Stimulated activated CD8-positive, alpha-beta memory T cell treated with anti-CD3 and anti-CD28 coated beads, Interleukin-7, amount 100 ng/mL, for 4 hours (primary cell): ENCODE results near the gene UBE2E1.
"Not testable (repeated sequence)": the region's sequence is repeated elsewhere in the genome, so short reads cannot be mapped to it uniquely, and the experiment has no call there.

Source experiments
- DNase-seq, 2 donors: peaks; one replicate each; pipeline ENCODE4 v3.0.0-alpha.2; 2020; ENCODE audit warnings: low read depth in 2 of 2

The UBE2E1 gene

DNA sequence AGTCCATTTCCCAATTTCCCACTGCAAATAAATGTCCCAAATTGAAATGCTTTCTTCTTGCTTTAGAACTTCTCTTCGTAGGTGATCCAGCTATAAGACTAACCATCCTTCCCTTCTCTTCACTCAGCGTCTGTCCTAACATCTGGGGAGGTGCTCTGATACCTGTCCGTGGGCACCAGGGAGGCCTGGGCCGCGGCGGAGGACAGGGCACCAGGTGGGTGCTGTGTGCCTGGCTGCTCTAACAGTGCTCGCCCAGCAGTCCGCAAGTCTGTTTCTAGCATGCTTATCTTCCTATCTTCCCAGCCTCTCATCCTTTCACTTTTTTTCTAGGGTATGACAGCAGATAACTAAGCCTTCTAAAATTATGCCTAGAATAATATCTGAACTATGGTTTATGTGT lies 73.7 kb downstream of the UBE2E1 start:
- DNase-seq, result no peak

DNA sequence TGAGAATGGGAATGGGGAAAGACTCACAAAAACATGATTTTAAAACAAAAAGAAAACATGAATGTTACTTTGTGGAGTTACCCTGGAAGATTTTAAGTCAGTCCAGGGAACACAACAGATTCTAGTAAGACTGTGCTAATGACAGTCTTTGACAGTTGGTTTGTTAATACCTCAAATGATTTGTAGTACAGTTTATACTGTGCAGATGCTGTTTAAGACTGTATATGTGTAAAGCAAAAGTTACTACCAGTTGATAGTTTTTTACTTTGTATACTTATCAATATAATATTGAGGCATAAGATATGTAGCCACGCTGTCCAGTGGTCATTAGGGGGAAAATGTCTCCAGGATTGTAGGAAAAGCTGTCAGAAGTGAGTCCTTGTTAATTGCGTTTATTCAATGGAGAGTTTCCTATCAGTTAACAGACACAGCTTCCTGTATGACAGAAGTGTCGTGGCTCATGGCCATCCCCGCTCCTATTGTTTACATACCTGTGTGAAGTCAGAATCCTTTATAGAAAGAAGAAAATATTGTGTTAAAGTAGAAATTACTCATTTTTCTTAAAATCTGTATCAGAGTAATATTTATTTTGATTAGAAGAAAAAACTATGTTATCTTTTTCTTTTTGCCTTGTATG lies 75.1 kb downstream of the UBE2E1 start:
- DNase-seq, result no peak

DNA sequence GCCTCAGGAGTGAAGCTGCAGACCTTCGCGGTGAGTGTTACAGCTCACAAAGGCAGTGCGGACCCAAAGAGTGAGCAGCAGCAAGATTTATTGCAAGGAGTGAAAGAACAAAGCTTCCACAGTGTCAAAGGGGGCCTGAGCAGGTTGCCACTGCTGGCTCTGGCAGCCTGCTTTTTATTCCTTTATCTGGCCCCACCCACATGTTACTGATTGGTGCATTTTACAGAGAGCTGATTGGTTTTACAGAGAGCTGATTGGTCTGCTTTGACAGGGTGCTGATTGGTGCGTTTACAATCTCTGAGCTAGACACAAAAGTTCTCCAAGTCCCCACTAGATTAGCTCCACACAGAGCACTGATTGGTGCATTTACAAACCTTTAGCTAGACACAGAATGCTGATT lies 76.2 kb downstream of the UBE2E1 start:
- DNase-seq, result not testable (repeated sequence)

DNA sequence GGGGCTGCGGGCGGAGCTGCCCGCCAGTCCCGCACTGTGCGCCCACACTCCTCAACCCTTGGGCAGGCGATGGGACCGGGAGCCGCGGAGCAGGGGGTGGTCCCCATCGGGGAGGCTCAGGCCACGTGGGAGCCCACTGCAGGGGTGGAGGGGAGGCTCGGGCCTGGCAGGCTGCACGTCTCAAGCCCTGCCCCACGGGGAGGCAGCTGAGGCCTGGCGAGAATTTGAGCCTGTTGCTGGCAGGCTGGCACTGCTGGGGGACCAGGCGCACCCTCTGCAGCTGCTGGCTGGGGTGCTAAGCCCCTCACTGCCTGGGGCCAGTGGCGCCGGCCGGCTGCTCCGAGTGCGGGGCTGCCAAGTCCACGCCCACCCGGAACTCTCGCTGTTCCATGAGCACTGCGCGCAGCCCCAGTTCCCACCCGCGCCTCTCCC lies 76.7 kb downstream of the UBE2E1 start:
- no peak for DNase-seq

DNA sequence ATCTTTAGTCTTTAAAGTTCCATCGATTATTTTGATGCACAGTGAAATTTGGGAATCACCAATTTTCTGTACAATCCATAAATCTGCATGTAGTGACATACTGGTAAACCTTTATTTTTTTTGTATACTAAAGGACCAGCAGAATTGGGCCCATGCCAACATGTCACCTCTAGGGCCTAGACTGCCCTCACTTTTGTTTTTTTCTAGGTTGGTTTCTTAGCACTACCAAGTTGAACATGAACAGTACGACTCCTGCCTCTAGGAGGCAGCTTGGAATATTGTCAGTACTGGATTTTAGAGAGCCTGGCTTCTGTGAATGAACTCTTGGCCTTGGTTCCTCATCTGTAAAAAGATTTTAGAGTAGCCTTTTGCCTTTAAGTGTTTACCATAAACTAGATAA lies 78.7 kb downstream of the UBE2E1 start:
- no peak for DNase-seq

DNA sequence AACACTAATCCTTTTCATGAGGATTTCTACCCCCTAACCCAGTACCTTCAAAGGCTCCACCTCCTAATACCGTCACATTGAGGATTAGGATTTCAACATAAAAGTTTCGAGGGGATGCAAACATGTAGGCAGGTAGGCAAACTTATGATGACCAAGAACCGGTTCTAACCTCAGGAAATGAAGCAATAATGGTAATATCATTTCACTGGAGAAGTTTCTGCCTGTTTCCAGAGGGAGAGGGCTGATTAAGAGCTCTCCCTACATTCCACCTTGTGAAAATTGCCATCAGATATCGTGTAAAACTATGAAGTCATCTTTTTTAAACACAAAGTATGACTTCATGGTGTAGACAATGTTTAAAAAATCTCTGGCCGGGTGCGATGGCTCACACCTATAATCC lies 79.5 kb downstream of the UBE2E1 start:
- no peak for DNase-seq

DNA sequence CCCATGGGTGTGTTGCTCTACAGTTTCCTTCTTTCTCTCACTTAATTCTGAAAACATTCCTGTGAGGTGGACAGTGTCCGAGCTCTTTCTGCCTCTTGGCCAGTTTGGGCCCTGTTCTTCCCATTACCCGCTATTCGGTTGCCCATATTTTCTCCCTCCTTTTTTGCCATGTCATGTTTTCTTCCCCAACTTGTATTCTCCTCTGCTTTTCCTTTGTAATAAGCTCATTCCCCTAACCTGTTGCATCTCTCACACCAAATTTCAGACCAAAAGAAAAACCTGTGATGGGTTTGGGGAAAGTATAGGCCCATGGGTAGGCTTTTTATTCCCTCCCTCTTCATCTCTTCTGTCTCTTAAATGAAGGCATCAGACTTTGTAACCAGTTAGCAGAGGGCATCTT lies 80.6 kb downstream of the UBE2E1 start:
- no peak for DNase-seq

DNA sequence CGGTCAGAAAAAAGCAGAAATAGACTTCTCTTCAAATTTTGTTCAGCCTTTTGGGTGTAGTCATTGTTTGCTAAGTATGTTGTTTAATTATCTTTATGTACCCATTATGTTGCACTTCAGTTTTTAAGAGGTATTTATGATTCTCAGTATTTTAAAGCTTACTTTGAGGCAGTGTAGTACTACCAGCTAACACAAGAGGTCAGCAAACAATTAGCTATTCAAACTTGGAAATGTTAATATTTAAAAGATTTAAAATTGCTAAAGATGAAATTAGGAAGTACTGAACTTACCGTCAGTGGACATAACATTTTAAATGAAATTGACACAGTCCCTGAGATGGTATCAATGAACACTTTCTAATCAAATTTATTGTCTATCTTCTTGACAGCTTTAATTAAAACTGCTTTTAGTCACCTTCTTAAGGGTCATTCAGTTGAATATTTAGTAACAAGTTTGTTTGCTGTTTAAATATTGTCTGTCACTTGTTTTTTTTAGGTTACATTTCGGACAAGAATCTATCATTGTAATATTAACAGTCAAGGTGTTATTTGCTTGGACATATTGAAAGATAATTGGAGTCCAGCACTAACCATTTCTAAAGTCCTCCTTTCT lies 83.0 kb downstream of the UBE2E1 start:
- no peak for DNase-seq

DNA sequence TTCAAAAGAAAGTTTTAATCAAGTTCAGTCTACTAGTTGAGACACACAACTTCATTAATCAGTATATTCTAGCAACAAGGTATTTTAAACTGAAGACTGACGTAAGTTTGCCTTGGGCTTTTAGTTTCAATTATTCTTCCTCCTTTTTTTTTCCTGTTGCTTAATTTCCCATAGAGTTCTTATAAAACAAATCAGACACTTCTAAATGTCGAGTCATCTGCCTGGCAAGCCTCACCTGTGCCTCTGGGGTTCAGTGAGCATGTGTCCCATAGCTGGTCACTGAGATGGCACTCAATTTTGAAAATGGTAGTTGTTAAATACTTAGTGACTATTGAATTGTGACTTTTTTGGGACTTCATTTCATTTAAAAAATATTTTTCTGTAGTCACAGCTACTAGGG lies 83.6 kb downstream of the UBE2E1 start:
- DNase-seq, result no peak

DNA sequence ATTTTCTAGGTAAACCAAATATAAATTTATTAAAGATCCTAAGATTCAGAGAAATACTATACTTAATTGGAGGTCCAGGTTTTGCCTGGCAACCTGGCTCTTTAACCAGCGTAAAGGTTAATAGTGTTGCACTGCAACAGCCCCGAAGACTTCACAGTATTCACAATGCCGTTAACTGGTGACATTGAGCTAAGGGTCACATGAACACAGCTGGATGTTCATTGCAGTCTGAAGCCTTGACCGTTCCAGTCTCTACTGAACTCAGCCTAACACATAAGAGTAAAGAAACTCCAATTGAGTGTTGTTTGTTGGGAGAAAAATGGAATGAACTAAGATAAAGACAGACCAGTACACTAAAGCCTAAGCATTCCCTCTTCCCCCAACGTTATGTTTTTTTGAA lies 84.2 kb downstream of the UBE2E1 start:
- DNase-seq, result no peak

DNA sequence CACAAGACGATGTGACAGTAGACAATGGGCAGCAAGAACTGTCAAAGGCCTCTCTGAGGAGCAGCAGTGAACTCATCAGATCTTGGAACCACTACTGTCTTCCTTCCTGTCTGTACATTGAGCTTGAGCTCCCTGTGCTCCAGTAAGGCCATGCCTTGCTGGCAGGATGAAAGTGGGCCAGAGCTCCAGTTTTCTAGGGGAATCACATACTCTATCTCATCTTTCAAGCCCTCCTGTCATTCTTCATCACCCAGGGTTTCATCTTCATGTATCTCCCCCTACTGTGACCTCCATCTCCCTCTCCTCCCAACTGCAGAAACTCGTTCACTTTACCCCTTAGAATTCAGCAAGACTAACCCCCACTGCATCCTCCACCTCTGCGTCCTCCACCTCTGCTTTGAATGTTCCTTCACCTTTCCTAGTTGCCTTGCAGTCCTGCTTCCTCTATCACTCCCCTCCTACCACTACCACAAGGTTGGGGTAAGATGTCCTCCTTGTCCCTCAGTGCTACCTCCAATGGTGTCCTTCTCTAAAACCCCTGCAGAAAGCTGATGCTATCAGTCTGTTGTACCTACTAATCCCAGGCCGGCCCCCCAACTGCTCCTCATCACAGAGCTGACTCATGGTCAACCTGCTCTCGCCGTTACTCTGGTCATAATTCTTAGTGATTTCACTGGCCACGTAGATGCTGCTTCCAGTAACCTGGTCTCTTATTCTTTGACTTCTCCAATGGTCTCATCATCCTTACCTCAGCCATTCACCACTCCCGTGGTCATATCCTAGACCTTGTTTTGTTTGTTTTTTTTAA lies 88.7 kb downstream of the UBE2E1 start:
- no peak for DNase-seq

DNA sequence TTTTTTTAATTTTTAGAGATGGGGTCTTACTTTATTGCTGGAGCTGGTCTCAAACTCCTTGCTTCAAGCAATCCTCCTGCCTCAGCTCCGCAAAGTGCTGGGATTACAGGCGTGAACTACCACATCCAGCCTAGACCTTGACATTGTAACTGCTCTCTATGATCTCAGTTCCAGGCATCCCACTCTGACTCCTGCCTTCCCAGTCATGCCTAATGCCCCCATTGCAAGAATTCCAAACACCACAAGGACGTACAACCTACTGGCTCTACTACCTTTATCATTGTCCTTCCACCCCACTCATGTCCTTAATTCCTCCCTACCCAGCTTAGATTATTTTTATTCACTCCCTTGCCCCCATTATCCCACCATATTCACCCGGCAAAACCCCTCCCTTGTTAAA lies 89.4 kb downstream of the UBE2E1 start:
- no peak for DNase-seq

DNA sequence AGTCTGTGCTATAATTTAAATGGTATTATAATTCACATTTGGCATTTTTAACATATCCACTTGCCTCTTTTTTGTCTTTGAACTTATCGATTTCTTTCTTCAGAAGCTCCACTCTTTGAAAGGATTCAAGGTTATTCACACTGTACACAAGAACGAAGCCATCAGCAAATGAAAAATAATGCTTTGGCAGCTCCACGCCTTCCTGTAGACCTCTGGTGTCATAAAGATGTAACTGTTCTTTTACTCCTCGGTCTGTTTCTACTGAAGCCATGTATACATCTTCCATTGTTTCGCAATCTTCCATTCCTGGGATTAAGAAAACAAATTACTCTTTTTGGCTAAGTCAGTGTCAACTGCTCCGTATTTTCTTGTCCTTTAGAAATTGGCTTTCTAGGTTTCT lies 95.0 kb downstream of the UBE2E1 start:
- DNase-seq, result no peak

DNA sequence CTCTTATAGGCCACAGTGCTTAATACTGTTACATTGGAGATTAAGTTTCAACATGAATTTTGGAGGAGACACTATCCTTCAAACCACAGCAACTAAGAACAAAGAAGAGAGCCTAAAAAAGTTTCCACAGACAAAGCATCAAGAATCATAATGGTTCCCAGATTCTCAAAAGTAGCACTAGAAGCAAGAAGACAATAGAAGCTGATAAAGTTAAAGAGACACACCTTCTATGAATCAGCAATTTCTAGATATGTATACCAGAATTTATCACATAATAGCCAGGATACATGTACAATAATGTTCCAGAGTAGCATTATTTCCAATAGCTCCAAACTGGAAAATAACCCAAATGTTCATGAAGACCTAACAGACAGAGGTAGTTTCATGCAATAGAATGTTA lies 98.8 kb downstream of the UBE2E1 start:
- DNase-seq, result no peak

DNA sequence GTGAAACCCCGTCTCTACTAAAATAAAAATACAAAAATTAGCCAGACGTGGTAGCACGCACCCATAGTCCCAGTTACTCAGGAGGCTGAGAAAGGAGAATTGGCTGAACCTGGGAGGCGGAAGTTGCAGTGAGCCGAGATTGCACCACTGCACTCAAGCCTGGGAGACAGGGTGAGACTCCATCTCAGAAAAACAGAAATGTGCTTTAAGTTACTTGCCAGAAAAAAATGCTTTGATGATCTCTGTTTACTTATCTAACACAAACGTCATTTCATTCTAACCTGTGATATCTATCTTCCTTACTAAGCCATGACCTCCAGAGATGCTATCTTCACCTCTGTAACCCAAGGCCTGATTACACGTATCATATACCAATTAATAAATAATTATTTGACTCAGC lies 103.6 kb downstream of the UBE2E1 start:
- DNase-seq, result no peak

DNA sequence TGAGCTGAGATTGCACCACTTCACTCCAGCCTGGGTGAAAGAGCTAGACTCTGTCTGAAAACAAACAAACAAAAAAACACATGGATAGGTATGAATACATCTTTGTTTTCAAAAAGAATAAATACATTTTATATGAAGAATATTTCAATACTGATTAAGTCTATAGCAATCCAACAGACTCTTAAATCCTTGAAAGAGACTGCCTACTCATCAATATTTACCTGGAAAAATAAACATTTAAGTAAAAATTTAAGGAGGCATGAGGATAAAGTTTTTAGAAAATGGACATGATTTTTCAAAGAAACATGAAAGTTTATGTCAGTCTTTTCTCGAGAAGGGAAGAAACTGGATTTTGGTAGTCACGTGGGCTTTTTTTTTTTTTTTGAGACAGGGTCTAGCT lies 105.6 kb downstream of the UBE2E1 start:
- DNase-seq, result no peak

DNA sequence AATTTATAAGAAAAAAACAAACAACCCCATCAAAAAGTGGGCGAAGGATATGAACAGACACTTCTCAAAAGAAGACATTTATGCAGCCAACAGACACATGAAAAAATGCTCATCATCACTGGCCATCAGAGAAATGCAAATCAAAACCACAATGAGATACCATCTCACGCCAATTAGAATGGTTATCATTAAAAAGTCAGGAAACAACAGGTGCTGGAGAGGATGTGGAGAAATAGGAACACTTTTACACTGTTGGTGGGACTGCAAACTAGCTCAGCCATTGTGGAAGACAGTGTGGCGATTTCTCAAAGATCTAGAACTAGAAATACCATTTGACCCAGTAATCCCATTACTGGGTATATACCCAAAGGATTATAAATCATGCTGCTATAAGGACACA lies 106.6 kb downstream of the UBE2E1 start:
- not testable (repeated sequence) for DNase-seq

DNA sequence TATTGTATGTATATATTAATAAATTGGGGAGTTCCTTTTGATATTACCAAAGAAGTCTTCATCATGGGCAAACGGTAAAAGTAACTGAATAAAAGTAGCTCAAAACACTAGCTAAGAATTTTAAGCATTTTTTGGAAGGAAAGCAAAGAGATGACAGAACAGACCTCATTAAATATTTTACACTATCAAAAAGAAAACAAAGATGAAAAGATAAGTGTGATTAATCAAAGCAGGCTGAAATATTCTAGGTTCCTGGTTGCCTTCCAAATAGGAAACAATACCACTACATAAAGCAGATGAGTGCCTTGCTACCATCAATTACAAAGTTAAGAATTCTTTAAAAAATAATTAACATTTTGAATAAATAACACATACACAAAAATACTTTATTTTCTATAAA lies 107.4 kb downstream of the UBE2E1 start:
- no peak for DNase-seq

DNA sequence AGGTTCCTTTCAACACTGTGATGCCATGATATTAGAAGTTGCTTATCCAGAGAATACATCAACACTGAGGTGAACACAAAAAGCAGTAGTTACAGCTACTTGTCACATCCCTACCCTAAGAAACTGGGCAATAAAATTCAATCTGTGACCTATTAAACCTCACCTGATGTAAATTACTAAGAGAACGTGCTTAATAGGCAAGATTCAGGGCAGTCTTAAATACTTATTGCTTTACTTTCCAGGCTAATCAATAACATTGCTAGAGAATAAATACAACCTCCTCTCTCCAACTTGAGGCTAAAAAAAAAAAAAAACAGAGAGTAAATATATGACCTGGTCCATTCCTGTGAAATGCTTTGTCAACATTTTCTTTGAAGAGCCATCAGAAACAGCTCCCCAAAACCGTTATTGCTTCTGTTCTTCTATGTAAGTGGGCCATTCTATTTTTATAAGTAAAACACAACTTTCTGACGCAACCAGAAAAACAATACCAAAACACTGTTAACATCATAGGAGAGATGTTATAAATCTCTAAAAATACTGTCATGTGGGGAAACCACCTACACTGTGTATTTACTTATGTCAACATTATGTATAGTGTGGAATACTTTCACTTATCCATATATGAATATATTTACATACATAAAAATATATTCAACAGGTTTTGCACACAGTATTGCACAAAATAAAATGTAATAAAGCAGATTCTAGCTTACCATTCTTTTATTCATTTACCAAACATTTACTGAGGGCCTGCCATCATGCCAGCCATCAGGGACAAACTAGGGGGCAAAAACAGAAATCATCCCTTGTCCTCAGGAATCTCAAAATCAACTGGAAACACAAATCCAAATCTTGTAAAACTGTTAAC lies 108.4 kb downstream of the UBE2E1 start:
- DNase-seq, result no peak

DNA sequence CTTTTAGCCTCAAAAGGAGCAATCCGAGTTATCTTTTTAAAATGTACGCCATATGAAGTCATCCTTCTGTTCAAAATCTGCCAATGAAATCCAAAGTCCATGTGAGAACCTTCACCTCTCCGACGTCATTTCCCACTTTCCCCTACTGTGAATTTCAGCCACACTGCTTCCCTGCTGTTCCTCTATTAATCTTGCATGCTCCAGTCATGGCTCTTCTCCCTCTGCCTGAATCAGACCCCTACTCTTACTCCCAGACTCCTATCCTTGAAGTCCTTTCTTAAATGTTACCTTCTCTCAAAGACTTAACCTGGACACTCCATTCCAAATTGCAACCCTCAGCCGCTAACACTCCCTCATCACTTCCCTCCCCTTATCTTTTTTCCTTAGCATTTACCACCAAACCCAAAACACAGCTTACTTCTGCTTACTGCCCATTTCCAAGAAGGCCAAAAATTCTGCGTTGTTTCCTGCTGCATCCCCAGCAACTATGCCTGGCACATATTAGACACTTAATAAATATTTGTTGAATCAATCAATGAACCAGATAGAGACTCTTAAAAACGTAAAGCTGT lies 109.9 kb downstream of the UBE2E1 start:
- no peak for DNase-seq

DNA sequence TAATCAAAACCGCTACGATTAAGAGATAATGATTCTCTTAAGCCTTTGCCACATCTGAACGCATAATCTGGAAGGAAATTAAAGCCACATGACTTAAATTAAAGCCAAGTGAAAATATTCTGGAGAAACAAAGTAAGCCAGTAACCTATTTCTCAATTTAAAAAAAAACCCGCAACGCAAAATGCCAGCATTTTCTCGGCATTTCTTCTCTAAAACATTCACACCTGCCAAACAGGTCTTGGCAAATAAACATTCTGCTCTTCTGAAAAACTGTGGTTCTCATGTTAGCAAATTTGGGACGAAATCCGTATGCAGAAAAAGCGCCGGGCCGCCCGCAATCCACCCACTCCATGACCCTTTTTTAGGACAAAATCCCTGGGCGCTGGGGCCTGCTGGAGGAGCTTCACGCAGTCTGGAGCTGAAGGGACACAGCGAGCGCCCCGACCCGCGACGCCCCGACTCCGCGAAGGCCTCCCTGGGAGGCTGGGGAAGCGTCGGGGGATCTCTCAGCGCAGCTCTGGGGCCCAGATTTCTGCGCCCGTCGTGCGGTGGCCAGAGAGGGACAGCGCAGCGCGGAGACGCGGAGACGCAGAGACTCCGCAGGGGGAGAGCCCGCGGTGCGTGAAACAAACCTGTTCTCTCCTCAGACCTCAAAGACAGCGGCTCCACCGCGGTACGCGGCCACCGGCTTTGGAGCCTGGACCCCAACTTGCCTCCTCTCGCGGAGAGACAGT lies 110.6 kb downstream of the UBE2E1 start:
- no peak for DNase-seq
